ENCODE data around the gene EMC7. TPM values are rescaled to one million over a fixed set of nuclear protein-coding genes. Genes with fewer than 3 reads are reported as not detected.
"Not testable (repeated sequence)": the region's sequence is repeated elsewhere in the genome, so short reads cannot be mapped to it uniquely, and the experiment has no call there.

The EMC7 gene
- total RNA-seq, 1 experiment from 2014 or later, result 79.6 TPM

- no peaks in the 10 kb centered on the region for H3K36me3 ChIP-seq (ENCODE audit: control insufficient read depth, insufficient read depth, low read length)
- DNase-seq (ENCODE audit: low read depth, low spot score) (no peak), ATAC-seq (no peak)
- H3K4me3 ChIP-seq (ENCODE audit: low read depth in 2 of 2, low read length in 2 of 2), result no peak overlapping the region
- ChIA-PET POLR2A (no interaction called here), CTCF (no interaction called here)
- no peaks in the 10 kb centered on the region for H3K9me3 ChIP-seq (ENCODE audit: control insufficient read depth, insufficient read depth, low read depth, low read length)
- intact Hi-C loops (cut with micrococcal nuclease; ENCODE audit: unreplicated experiment) (no loop called here), in situ Hi-C loops (cut with HindIII; ENCODE audit: low pct_unique_long_range_greater_than_20kb, low sequenced_read_pairs) (no loop called here)
- TF ChIP-seq REST (IDR thresholded peaks at IDR 0.05; ENCODE audit: insufficient read depth in 1 of 2, low read depth in 2 of 2, low read length in 1 of 2), result no peak
- no peaks in the 10 kb centered on the region for H3K27me3 ChIP-seq (ENCODE audit: control insufficient read depth, insufficient read depth, low read length)
- H3K4me1 ChIP-seq (ENCODE audit: control insufficient read depth, insufficient read depth, low read length), result no peaks in the 10 kb centered on the region
- no peak overlapping the region for H3K27ac ChIP-seq (ENCODE audit: low read length)
- no TSS peak for BruUV-seq (replicated peaks)
These were observed 45.6 kb downstream of the EMC7 start for GRCh38 chr15:34055868-34056595.

- Histone ChIP-seq H3K4me1 (ENCODE audit: control insufficient read depth, insufficient read depth, low read length) (no peaks in the 10 kb centered on the region), H3K4me3 (ENCODE audit: low read depth in 2 of 2, low read length in 2 of 2) (no peak overlapping the region), H3K27me3 (ENCODE audit: control insufficient read depth, insufficient read depth, low read length) (no peaks in the 10 kb centered on the region), H3K36me3 (ENCODE audit: control insufficient read depth, insufficient read depth, low read length) (no peaks in the 10 kb centered on the region), H3K27ac (ENCODE audit: low read length) (no peak overlapping the region), H3K9me3 (ENCODE audit: control insufficient read depth, insufficient read depth, low read depth, low read length) (no peaks in the 10 kb centered on the region)
- no TSS peak for BruUV-seq (replicated peaks)
- in situ Hi-C loops (cut with HindIII; ENCODE audit: low pct_unique_long_range_greater_than_20kb, low sequenced_read_pairs), result no loop called here
- intact Hi-C loops (cut with micrococcal nuclease; ENCODE audit: unreplicated experiment), result no loop called here
- ChIA-PET CTCF (no interaction called here), POLR2A (no interaction called here)
- DNase-seq (ENCODE audit: low read depth, low spot score), result no peak
- ATAC-seq, result no peak
- no peak for TF ChIP-seq TCF7L2 (IDR thresholded peaks at IDR 0.05; ENCODE audit: low read depth, low read length)
- no peak for TF ChIP-seq SIN3A (IDR thresholded peaks at IDR 0.05; ENCODE audit: borderline replicate concordance, insufficient read depth, low read depth, low read length)
- no peak for TF ChIP-seq CTCF (IDR thresholded peaks at IDR 0.05)
- TF ChIP-seq POLR2AphosphoS5 (IDR thresholded peaks at IDR 0.05; ENCODE audit: low read depth, low read length), result no peak
- no peak for TF ChIP-seq REST (IDR thresholded peaks at IDR 0.05; ENCODE audit: insufficient read depth in 1 of 2, low read depth in 2 of 2, low read length in 1 of 2)
These were observed 47.5 kb downstream of the EMC7 start for GRCh38 chr15:34054081-34054707.

GRCh38 chr15:34050385-34050784 lies 51.3 kb downstream of the EMC7 start:
- in situ Hi-C loops (cut with HindIII; ENCODE audit: low pct_unique_long_range_greater_than_20kb, low sequenced_read_pairs); DNase-seq (ENCODE audit: low read depth, low spot score); ATAC-seq; H3K27me3 ChIP-seq (ENCODE audit: control insufficient read depth, insufficient read depth, low read length); H3K4me3 ChIP-seq (ENCODE audit: low read depth in 2 of 2, low read length in 2 of 2); POLR2A ChIA-PET; H3K36me3 ChIP-seq (ENCODE audit: control insufficient read depth, insufficient read depth, low read length); CTCF ChIA-PET; H3K4me1 ChIP-seq (ENCODE audit: control insufficient read depth, insufficient read depth, low read length); H3K9me3 ChIP-seq (ENCODE audit: control insufficient read depth, insufficient read depth, low read depth, low read length); H3K27ac ChIP-seq (ENCODE audit: low read length); BruUV-seq (replicated peaks); intact Hi-C loops (cut with micrococcal nuclease; ENCODE audit: unreplicated experiment): not testable (repeated sequence)
